ENCODE measurements around the gene FADS2. TPM values are rescaled to one million over a fixed set of nuclear protein-coding genes. Genes with fewer than 3 reads are reported as not detected.
A peak's percentile ranks its signal among the peaks of the same experiment; 100 is the strongest.

The FADS2 gene
- total RNA-seq, 4 donors from 2014 or later, result 13.5 to 117 (median 84.9) TPM

- Histone ChIP-seq H3K27ac (peak overlapping the region; percentile 66 to 70), H3K4me1 (peaks cover 0 to 10% of the 10 kb centered on the region in 2 donors), H3K4me3 (no peak overlapping the region), H3K9me3 (no peaks in the 10 kb centered on the region), H3K27me3 (no peaks in the 10 kb centered on the region), H3K36me3 (no peaks in the 10 kb centered on the region)
- TF ChIP-seq, protein P1, sequence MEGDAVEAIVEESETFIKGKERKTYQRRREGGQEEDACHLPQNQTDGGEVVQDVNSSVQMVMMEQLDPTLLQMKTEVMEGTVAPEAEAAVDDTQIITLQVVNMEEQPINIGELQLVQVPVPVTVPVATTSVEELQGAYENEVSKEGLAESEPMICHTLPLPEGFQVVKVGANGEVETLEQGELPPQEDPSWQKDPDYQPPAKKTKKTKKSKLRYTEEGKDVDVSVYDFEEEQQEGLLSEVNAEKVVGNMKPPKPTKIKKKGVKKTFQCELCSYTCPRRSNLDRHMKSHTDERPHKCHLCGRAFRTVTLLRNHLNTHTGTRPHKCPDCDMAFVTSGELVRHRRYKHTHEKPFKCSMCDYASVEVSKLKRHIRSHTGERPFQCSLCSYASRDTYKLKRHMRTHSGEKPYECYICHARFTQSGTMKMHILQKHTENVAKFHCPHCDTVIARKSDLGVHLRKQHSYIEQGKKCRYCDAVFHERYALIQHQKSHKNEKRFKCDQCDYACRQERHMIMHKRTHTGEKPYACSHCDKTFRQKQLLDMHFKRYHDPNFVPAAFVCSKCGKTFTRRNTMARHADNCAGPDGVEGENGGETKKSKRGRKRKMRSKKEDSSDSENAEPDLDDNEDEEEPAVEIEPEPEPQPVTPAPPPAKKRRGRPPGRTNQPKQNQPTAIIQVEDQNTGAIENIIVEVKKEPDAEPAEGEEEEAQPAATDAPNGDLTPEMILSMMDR (IDR thresholded peaks at IDR 0.05), result no peak
- no peak for TF ChIP-seq POLR2A (IDR thresholded peaks at IDR 0.05)
- intact Hi-C loops (cut with DNase I; ENCODE audit: low total_unique reads), result no loop called here
- peak; percentile 17 to 30 for DNase-seq
These were observed 83.8 kb downstream of the FADS2 start for GRCh38 chr11:61911701-61912529.

DNA sequence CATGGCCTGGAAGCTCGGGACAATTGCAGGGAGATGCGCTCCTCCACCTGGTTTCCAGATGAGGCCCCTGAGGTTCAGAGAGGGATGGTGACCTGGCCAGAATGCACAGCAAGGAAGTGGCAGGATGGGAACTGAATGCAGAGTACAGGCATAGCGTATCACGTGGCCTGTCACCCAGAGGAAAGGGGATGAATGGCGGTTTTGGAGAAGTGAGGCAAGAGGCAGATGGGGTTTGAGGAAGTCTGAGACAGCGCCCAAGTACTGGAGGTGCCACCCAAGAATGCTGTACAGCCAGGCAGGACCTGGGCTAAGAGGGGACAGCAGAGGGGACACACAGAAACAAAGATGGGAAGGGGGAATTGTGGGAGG, 84.4 kb downstream of the FADS2 start:
- Histone ChIP-seq H3K27ac (peak overlapping the region; percentile 66 to 70), H3K4me3 (no peak overlapping the region), H3K4me1 (peaks cover 0 to 10% of the 10 kb centered on the region in 2 donors), H3K9me3 (no peaks in the 10 kb centered on the region), H3K36me3 (no peaks in the 10 kb centered on the region), H3K27me3 (no peaks in the 10 kb centered on the region)
- no peak for TF ChIP-seq POLR2A (IDR thresholded peaks at IDR 0.05)
- TF ChIP-seq, protein P1 (IDR thresholded peaks at IDR 0.05), result no peak
- intact Hi-C loops (cut with DNase I; ENCODE audit: low total_unique reads), result no loop called here
- peak; percentile 14 to 22 for DNase-seq

DNA sequence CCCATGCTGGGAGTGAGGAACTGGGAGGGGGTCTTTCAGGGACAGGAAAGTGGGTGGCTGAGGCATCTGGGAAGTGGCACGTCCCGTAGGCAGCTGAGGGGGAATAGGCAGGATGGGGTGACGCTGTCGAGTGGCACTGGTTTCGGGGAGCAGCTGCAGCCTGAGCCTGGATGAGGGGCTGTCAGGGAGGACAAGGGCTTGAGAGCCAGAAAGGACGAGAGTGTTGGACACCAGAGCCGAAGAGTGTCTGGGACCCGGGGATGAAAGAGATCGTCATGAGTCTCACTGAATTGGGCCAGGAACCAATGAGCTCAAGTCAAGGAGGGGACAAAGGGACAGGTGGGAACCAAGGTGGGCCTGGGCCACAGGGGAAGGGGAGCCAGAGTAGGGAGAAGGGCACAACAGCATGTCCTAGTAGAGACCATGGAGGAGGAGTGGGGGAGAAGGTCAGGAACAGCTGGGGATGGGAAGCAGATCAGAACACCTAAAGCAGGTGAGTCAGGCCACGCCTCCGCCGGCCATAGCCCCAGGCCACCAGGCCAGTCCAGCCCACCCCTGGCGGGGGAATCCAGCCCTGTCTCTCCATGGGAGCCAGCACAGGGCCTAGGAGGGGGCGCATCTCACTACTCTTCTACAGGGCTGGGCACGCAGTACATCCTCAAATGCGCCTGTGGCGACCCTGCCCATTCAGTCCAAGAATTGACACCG, 85.0 kb downstream of the FADS2 start:
- Histone ChIP-seq H3K9me3 (no peaks in the 10 kb centered on the region), H3K4me3 (no peak overlapping the region), H3K36me3 (no peaks in the 10 kb centered on the region), H3K4me1 (peaks cover 0 to 13% of the 10 kb centered on the region in 2 donors), H3K27ac (peak overlapping the region; percentile 54 to 66), H3K27me3 (no peaks in the 10 kb centered on the region)
- no peak for TF ChIP-seq POLR2A (IDR thresholded peaks at IDR 0.05)
- TF ChIP-seq, protein P1 (IDR thresholded peaks at IDR 0.05), result no peak
- DNase-seq, result peak; percentile 15 to 18
- intact Hi-C loops (cut with DNase I; ENCODE audit: low total_unique reads), result no loop called here

GRCh38 chr11:61913699-61914395, 85.7 kb downstream of the FADS2 start:
- Histone ChIP-seq H3K27ac (peak overlapping the region; percentile 90 to 94), H3K27me3 (no peaks in the 10 kb centered on the region), H3K4me3 (no peak overlapping the region), H3K4me1 (peaks cover 0 to 10% of the 10 kb centered on the region in 2 donors), H3K9me3 (no peaks in the 10 kb centered on the region), H3K36me3 (no peaks in the 10 kb centered on the region)
- peak in 1 of 2 donors; percentile 10 for DNase-seq
- intact Hi-C loops (cut with DNase I; ENCODE audit: low total_unique reads), result no loop called here
- TF ChIP-seq, protein P1 (IDR thresholded peaks at IDR 0.05), result no peak
- TF ChIP-seq POLR2A (IDR thresholded peaks at IDR 0.05), result no peak
